ENCODE data around the gene PLEK2.

PLEK2 gene

DNA sequence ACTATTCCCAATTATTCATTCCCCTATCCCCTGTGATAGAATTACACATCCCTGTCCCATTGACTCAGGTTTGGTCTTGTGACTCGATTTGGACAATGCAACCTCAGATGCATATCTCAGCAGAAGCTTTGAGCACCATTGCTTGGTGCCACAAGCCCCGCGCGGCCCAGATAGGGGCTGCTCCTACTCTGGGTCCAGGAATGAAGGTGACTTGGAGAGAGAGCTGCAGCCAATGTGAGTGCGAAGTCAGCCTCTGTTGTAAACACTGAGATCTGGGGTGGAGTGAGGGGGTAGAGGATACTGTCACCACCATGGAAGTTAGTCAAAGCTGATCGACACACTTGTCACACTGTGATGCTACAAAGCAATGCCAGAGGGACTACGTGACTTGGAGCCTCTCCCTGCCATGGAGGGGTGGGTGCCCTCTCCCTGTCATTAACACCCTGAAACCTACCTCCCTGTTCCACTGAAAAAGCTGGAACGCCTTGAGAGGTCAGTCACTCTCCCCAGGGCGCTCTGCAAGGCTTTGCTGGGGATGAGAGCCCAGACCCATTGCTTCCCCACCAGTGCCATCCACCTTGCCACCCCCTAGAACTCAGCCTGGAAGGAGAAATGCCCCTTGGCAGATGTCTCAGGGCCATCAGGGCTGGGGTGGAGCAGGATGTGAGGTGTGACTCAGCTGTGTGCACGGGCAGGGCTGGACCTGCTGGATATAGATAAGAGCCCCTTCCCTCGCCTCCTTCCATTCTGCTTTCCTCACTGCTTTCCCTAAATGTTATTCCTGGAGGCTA, 6.6 kb upstream of the PLEK2 start:
- TF ChIP-seq, protein P1, sequence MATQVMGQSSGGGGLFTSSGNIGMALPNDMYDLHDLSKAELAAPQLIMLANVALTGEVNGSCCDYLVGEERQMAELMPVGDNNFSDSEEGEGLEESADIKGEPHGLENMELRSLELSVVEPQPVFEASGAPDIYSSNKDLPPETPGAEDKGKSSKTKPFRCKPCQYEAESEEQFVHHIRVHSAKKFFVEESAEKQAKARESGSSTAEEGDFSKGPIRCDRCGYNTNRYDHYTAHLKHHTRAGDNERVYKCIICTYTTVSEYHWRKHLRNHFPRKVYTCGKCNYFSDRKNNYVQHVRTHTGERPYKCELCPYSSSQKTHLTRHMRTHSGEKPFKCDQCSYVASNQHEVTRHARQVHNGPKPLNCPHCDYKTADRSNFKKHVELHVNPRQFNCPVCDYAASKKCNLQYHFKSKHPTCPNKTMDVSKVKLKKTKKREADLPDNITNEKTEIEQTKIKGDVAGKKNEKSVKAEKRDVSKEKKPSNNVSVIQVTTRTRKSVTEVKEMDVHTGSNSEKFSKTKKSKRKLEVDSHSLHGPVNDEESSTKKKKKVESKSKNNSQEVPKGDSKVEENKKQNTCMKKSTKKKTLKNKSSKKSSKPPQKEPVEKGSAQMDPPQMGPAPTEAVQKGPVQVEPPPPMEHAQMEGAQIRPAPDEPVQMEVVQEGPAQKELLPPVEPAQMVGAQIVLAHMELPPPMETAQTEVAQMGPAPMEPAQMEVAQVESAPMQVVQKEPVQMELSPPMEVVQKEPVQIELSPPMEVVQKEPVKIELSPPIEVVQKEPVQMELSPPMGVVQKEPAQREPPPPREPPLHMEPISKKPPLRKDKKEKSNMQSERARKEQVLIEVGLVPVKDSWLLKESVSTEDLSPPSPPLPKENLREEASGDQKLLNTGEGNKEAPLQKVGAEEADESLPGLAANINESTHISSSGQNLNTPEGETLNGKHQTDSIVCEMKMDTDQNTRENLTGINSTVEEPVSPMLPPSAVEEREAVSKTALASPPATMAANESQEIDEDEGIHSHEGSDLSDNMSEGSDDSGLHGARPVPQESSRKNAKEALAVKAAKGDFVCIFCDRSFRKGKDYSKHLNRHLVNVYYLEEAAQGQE (IDR thresholded peaks at IDR 0.05; ENCODE audit: insufficient replicate concordance, low read depth): no peak
- TF ChIP-seq SPI1 (IDR thresholded peaks at IDR 0.05; ENCODE audit: borderline replicate concordance, low read depth): no peak
- no peak for TF ChIP-seq GABPA (IDR thresholded peaks at IDR 0.05; ENCODE audit: low read depth)
- TF ChIP-seq, protein P2, sequence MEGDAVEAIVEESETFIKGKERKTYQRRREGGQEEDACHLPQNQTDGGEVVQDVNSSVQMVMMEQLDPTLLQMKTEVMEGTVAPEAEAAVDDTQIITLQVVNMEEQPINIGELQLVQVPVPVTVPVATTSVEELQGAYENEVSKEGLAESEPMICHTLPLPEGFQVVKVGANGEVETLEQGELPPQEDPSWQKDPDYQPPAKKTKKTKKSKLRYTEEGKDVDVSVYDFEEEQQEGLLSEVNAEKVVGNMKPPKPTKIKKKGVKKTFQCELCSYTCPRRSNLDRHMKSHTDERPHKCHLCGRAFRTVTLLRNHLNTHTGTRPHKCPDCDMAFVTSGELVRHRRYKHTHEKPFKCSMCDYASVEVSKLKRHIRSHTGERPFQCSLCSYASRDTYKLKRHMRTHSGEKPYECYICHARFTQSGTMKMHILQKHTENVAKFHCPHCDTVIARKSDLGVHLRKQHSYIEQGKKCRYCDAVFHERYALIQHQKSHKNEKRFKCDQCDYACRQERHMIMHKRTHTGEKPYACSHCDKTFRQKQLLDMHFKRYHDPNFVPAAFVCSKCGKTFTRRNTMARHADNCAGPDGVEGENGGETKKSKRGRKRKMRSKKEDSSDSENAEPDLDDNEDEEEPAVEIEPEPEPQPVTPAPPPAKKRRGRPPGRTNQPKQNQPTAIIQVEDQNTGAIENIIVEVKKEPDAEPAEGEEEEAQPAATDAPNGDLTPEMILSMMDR (IDR thresholded peaks at IDR 0.05; ENCODE audit: insufficient read depth, low read length): no peak
- TF ChIP-seq POLR2AphosphoS5 (IDR thresholded peaks at IDR 0.05; ENCODE audit: low read depth): no peak
- DNase-seq (ENCODE audit: low read depth in 1 of 2, low spot score in 1 of 2): no peak
- Histone ChIP-seq H3K27me3 (ENCODE audit: insufficient read depth, poor library complexity, severe bottlenecking) (no peaks in the 10 kb centered on the region), H3K27ac (replicated peaks) (no peak overlapping the region), H3K4me3 (replicated peaks; ENCODE audit: insufficient read depth, low read length) (no peak overlapping the region)

DNA sequence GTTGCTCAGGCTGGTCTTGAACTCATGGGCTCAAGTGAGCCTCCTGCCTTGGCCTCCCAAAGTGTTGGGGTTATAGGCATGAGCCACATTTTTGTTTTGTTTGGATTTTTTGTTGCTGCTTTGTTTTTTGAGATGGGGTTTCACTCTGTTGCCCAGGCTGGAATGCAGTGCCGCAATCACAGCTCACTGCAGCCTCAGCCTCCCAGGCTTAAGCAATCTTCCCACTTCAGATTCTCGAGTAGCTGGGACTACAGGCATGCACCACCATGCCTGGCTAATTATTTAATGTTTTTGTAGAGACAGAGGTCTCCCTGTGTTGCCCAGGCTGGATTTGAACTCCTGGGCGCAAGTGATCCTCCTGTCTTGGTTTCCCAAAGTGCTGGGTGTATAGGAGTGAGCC, 5.7 kb upstream of the PLEK2 start:
- H3K27me3 ChIP-seq (ENCODE audit: insufficient read depth, poor library complexity, severe bottlenecking): no peaks in the 10 kb centered on the region
- no peak overlapping the region for H3K4me3 ChIP-seq (replicated peaks; ENCODE audit: insufficient read depth, low read length)
- no peak overlapping the region for H3K27ac ChIP-seq (replicated peaks)
- TF ChIP-seq, protein P2 (IDR thresholded peaks at IDR 0.05; ENCODE audit: insufficient read depth, low read length): no peak
- TF ChIP-seq GABPA (IDR thresholded peaks at IDR 0.05; ENCODE audit: low read depth) (no peak), POLR2AphosphoS5 (IDR thresholded peaks at IDR 0.05; ENCODE audit: low read depth) (no peak), SPI1 (IDR thresholded peaks at IDR 0.05; ENCODE audit: borderline replicate concordance, low read depth) (no peak)
- TF ChIP-seq, protein P1 (IDR thresholded peaks at IDR 0.05; ENCODE audit: insufficient replicate concordance, low read depth): no peak
- DNase-seq (ENCODE audit: low read depth in 1 of 2, low spot score in 1 of 2): no peak

DNA sequence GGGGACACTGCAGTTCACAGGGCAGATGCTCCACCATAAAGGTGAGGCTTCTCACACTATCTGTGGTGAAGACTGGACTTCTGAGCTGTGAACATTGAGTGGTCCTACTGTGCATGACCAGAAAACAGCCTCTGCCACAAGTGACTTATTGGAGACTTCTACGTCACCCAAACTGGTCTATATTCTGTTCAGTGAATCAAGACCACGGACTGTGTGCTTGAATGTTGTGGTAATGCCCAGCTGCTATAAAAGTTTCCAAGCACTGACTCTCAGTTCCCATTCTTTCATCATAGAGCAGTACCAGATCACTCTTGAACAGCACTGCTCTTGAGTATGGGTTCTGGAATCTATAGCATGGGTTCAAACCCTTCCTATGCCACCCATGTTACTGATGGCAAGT, 4.8 kb upstream of the PLEK2 start:
- no peak for DNase-seq (ENCODE audit: low read depth in 1 of 2, low spot score in 1 of 2)
- H3K27ac ChIP-seq (replicated peaks): no peak overlapping the region
- TF ChIP-seq SPI1 (IDR thresholded peaks at IDR 0.05; ENCODE audit: borderline replicate concordance, low read depth): no peak
- TF ChIP-seq, protein P2 (IDR thresholded peaks at IDR 0.05; ENCODE audit: insufficient read depth, low read length): no peak
- no peak for TF ChIP-seq GABPA (IDR thresholded peaks at IDR 0.05; ENCODE audit: low read depth)
- TF ChIP-seq POLR2AphosphoS5 (IDR thresholded peaks at IDR 0.05; ENCODE audit: low read depth): no peak
- TF ChIP-seq, protein P1 (IDR thresholded peaks at IDR 0.05; ENCODE audit: insufficient replicate concordance, low read depth): no peak
- H3K4me3 ChIP-seq (replicated peaks; ENCODE audit: insufficient read depth, low read length): no peak overlapping the region
- H3K27me3 ChIP-seq (ENCODE audit: insufficient read depth, poor library complexity, severe bottlenecking): no peaks in the 10 kb centered on the region
